Duodenal mucosa (tissue), 2 donors: ENCODE data around the gene GADD45A.

ENCODE experiments used
- H3K27ac ChIP-seq: one replicate; pipeline ENCODE4 v1.7.0; 2013; ENCODE audit warnings: low read depth, low read length
- H3K27me3 ChIP-seq, 2 donors: one replicate each; pipeline ENCODE4 v1.7.0; 2013; ENCODE audit warnings: low read length in 2 of 2, control low read depth in 1 of 2; ENCODE audit not compliant: insufficient read depth in 2 of 2, control insufficient read depth in 1 of 2
- H3K36me3 ChIP-seq, 2 donors: one replicate each; pipeline ENCODE4 v1.7.0; 2013; ENCODE audit warnings: low read length in 2 of 2, control low read depth in 1 of 2; ENCODE audit not compliant: insufficient read depth in 2 of 2, control insufficient read depth in 1 of 2
- H3K4me1 ChIP-seq, 2 donors: one replicate each; pipeline ENCODE4 v1.7.0; 2013; ENCODE audit warnings: low read length in 2 of 2, control low read depth in 1 of 2; ENCODE audit not compliant: insufficient read depth in 2 of 2, control insufficient read depth in 1 of 2
- H3K4me3 ChIP-seq, 2 donors: one replicate each; pipeline ENCODE4 v1.7.0; 2013; ENCODE audit warnings: low read length in 2 of 2, low read depth in 1 of 2
- H3K9ac ChIP-seq, 2 donors: one replicate each; pipeline ENCODE4 v1.7.0; 2013; ENCODE audit warnings: low read length in 2 of 2, low read depth in 1 of 2
- H3K9me3 ChIP-seq, 2 donors: one replicate each; pipeline ENCODE4 v1.7.0; 2013; ENCODE audit warnings: low read length in 2 of 2, control low read depth in 1 of 2; ENCODE audit not compliant: control insufficient read depth in 1 of 2

Gene GADD45A

GRCh38 chr1:67736750-67737149, 51.7 kb downstream of the GADD45A start:
- Histone ChIP-seq H3K4me3 (peak overlapping the region; percentile 27 to 56), H3K27me3 (no peaks in the 10 kb centered on the region), H3K27ac (peak overlapping the region; percentile 57), H3K9me3 (no peaks in the 10 kb centered on the region), H3K9ac (peak overlapping the region in 1 of 2 donors; percentile 52), H3K4me1 (peaks cover 59 to 73% of the 10 kb centered on the region in 2 donors), H3K36me3 (no peaks in the 10 kb centered on the region)

- H3K9me3 ChIP-seq = no peaks in the 10 kb centered on the region
- no peak overlapping the region for H3K9ac ChIP-seq
- H3K27me3 ChIP-seq = no peaks in the 10 kb centered on the region
- no peaks in the 10 kb centered on the region for H3K36me3 ChIP-seq
- no peak overlapping the region for H3K27ac ChIP-seq
- no peak overlapping the region for H3K4me3 ChIP-seq
- peaks cover 56 to 69% of the 10 kb centered on the region in 2 donors for H3K4me1 ChIP-seq
Observed at GRCh38 chr1:67737875-67738274, 52.9 kb downstream of the GADD45A start.
